Endodermal cell (in vitro differentiated cells): ENCODE measurements around the gene ZIC2. TPM values are rescaled to one million over a fixed set of nuclear protein-coding genes. Genes with fewer than 3 reads are reported as not detected.

ENCODE experiments used
- DNase-seq: peaks from one replicate; pipeline ENCODE4 v3.0.0-alpha.2; 2017
- H3K27ac ChIP-seq: 2 replicates; pipeline ENCODE4 v1.5.1; 2013; ENCODE audit warnings: mild to moderate bottlenecking, low read depth, low read length, moderate library complexity
- H3K27me3 ChIP-seq: 2 replicates; pipeline ENCODE4 v1.6.1; 2013; ENCODE audit warnings: mild to moderate bottlenecking, low read length, moderate library complexity; ENCODE audit not compliant: insufficient read depth, control insufficient read depth, poor library complexity, severe bottlenecking
- H3K36me3 ChIP-seq: 2 replicates; pipeline ENCODE4 v1.7.0; 2013; ENCODE audit warnings: mild to moderate bottlenecking, low read length, moderate library complexity; ENCODE audit not compliant: control insufficient read depth, insufficient read depth
- H3K4me1 ChIP-seq: one replicate; pipeline ENCODE4 v1.7.0; 2013; ENCODE audit warnings: low read length; ENCODE audit not compliant: control insufficient read depth, insufficient read depth
- H3K4me3 ChIP-seq: 2 replicates; pipeline ENCODE4 v1.5.1; 2013; ENCODE audit warnings: mild to moderate bottlenecking, low read length, moderate library complexity
- H3K9ac ChIP-seq: 2 replicates; pipeline ENCODE4 v1.6.1; 2013; ENCODE audit warnings: mild to moderate bottlenecking, low read length, moderate library complexity; ENCODE audit not compliant: poor library complexity, severe bottlenecking; ENCODE audit errors: extremely low read depth
- H3K9me3 ChIP-seq: 2 replicates; pipeline ENCODE4 v1.6.1; 2013; ENCODE audit warnings: mild to moderate bottlenecking, low read length, moderate library complexity; ENCODE audit not compliant: control insufficient read depth
- H3K27ac Mint-ChIP-seq: 2 replicates; pipeline ENCODE4 v1.8.0; 2020; ENCODE audit warnings: mixed read lengths
- H3K27me3 Mint-ChIP-seq: 2 replicates; pipeline ENCODE4 v1.8.0; 2021; ENCODE audit warnings: mild to moderate bottlenecking, mixed read lengths; ENCODE audit not compliant: insufficient read depth
- H3K36me3 Mint-ChIP-seq: 2 replicates; pipeline ENCODE4 v1.8.0; 2020; ENCODE audit warnings: low read depth, mixed read lengths
- H3K4me1 Mint-ChIP-seq: 2 replicates; pipeline ENCODE4 v1.8.0; 2020; ENCODE audit warnings: mixed read lengths
- H3K4me3 Mint-ChIP-seq: 2 replicates; pipeline ENCODE4 v1.8.0; 2020; ENCODE audit warnings: mild to moderate bottlenecking, moderate library complexity, mixed read lengths
- H3K9me3 Mint-ChIP-seq: 2 replicates; pipeline ENCODE4 v1.8.0; 2020; ENCODE audit warnings: mild to moderate bottlenecking, mixed read lengths
- CTCF ChIP-seq: fragments of 200-600 bp; sonication (generic); conservative IDR thresholded peaks from 2 replicates; pipeline ENCODE4 v1.5.0; 2021; ENCODE audit warnings: antibody characterized with exemption, mild to moderate bottlenecking
- WGBS, 2 experiments: methylation state at CpG; one replicate each; pipeline versions ENCODE4 v1.1.5 to v1.1.7; 2013; ENCODE audit warnings: missing lambda C conversion rate in 2 of 2, mixed read lengths in 1 of 2; ENCODE audit not compliant: insufficient coverage in 1 of 2, insufficient read length in 1 of 2; 5-methylcytosine and 5-hydroxymethylcytosine counted together
- total RNA-seq, 2 donors: library from RNA; stranded (reverse); fragmentation: NEBNext Ultra II Directional in 1 of 2; extraction: Animal tissue kit (Norgen Biotek cat#: 25700) in 1 of 2; gene quantifications; 2 replicates in 1 of 2; 3 replicates in 1 of 2; pipeline ENCODE4 v1.2.1, GENCODE V29; 2021

ZIC2 gene
- total RNA-seq, 2 donors from 2014 or later: 182 to 301 TPM

GRCh38 chr13:99995589-99996380, 14.2 kb downstream of the ZIC2 start:
- peaks cover 20% of the 10 kb centered on the region for H3K4me1 ChIP-seq
- no peaks in the 10 kb centered on the region for H3K36me3 ChIP-seq
- no peak overlapping the region for H3K27ac Mint-ChIP-seq
- no peaks in the 10 kb centered on the region for H3K36me3 Mint-ChIP-seq
- H3K4me3 Mint-ChIP-seq: peak overlapping the region; percentile 39
- peak; percentile 68 for DNase-seq
- H3K27me3 Mint-ChIP-seq: peaks cover 44% of the 10 kb centered on the region
- no peaks in the 10 kb centered on the region for H3K9me3 Mint-ChIP-seq
- H3K4me3 ChIP-seq: peak overlapping the region; percentile 75
- 8 to 11% methylated on average over 12 to 21 of the region's 21 CpGs for WGBS, 2 experiments
- peaks cover 51% of the 10 kb centered on the region for H3K27me3 ChIP-seq
- no peaks in the 10 kb centered on the region for H3K9me3 ChIP-seq
- H3K9ac ChIP-seq: no peak overlapping the region
- TF ChIP-seq CTCF: peak; percentile 36
- no peak overlapping the region for H3K27ac ChIP-seq
- H3K4me1 Mint-ChIP-seq: peaks cover 42% of the 10 kb centered on the region

DNA sequence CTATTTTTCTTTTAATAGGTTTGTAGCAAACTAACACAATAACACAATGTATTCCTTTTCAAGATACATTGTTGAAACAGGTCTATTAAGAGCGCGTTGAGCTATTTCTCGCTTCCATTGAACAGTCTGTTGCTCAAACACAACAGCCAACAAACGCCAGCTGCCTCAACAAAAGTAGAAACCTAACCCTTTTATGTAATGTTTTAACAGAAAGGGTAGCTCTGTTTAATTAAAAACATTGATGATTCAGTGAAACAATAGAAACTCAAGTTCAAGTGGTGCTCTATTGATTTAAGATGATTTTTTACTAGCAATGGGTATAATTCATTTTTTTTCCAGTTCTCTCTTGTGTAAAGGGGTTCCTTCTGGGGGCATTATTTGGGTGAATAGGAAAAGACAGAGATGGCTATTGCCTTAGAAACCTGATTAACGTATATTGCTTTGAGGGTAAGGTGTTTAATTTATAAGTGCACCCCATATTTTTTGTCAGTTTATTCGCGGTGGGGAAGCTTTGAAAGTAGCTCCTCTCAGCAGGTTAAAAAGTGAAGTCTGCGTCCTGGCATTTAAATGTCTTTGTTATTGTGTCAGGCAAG, 14.9 kb downstream of the ZIC2 start:
- Histone ChIP-seq H3K27ac (no peak overlapping the region), H3K9ac (no peak overlapping the region), H3K4me3 (peak overlapping the region; percentile 75), H3K27me3 (peaks cover 51% of the 10 kb centered on the region), H3K9me3 (no peaks in the 10 kb centered on the region), H3K4me1 (peaks cover 19% of the 10 kb centered on the region), H3K36me3 (no peaks in the 10 kb centered on the region)
- Mint-ChIP-seq H3K27me3 (peaks cover 44% of the 10 kb centered on the region), H3K9me3 (no peaks in the 10 kb centered on the region), H3K36me3 (no peaks in the 10 kb centered on the region), H3K4me3 (peak overlapping the region; percentile 39), H3K4me1 (peaks cover 41% of the 10 kb centered on the region), H3K27ac (no peak overlapping the region)
- peak; percentile 19 for DNase-seq
- TF ChIP-seq CTCF: no peak
- WGBS, 2 experiments: 13 to 30% methylated on average over 3 to 8 of the region's 8 CpGs

- Histone ChIP-seq H3K4me1 (peaks cover 10% of the 10 kb centered on the region), H3K27ac (no peak overlapping the region), H3K4me3 (no peak overlapping the region), H3K27me3 (peaks cover 43% of the 10 kb centered on the region), H3K9me3 (no peaks in the 10 kb centered on the region), H3K36me3 (no peaks in the 10 kb centered on the region), H3K9ac (no peak overlapping the region)
- no peak for DNase-seq
- Mint-ChIP-seq H3K36me3 (no peaks in the 10 kb centered on the region), H3K27ac (no peak overlapping the region), H3K27me3 (peaks cover 38% of the 10 kb centered on the region), H3K4me1 (peaks cover 31% of the 10 kb centered on the region), H3K9me3 (no peaks in the 10 kb centered on the region), H3K4me3 (peak overlapping the region; percentile 39)
- no peak for TF ChIP-seq CTCF
- 80 to 82% methylated on average over 15 to 40 of the region's 40 CpGs for WGBS, 2 experiments
These were observed 16.2 kb downstream of the ZIC2 start for GRCh38 chr13:99997702-99998214.
